Endothelial cell of umbilical vein (primary cell): ENCODE data around the gene IPP. TPM values are rescaled to one million over a fixed set of nuclear protein-coding genes. Genes with fewer than 3 reads are reported as not detected.

Source experiments
- BruUV-seq: library from RNA; stranded (reverse); fragments of 400-500 nt; replicated peaks from 2 replicates; lab custom pipeline; 2021; lab: Mats Ljungman, UMichigan
- CTCF ChIA-PET: fragments of 300-600, 350-600 bp; sonication (Branson Sonifier 250); formaldehyde crosslinking; loops from one replicate; lab custom pipeline; 2021; ENCODE audit warnings: antibody characterized with exemption, inconsistent platforms; lab: Charles Lee
- POLR2A ChIA-PET: fragments of 300-600, 350-600 bp; sonication (Branson Sonifier 250); formaldehyde crosslinking; loops from one replicate; lab custom pipeline; 2021; ENCODE audit warnings: antibody characterized with exemption, inconsistent platforms; lab: Charles Lee
- DNase-seq: peaks from one replicate; pipeline ENCODE4 v3.0.0-alpha.2; 2011; ENCODE audit warnings: low read depth, low spot score
- FAIRE-seq: peaks from 2 replicates; lab custom pipeline; 2011; peaks lifted over from hg19 to GRCh38; lab: Jason Lieb, UNC
- H2AFZ ChIP-seq: 2 replicates; pipeline ENCODE4 v1.6.0; 2012; ENCODE audit warnings: low read depth, low read length, control low read depth, inconsistent platforms
- H3K27ac ChIP-seq: 2 replicates; pipeline ENCODE4 v1.5.1; 2011; ENCODE audit warnings: low read depth, mild to moderate bottlenecking, control low read depth, low read length, moderate library complexity; ENCODE audit not compliant: insufficient read depth
- H3K27me3 ChIP-seq, 2 experiments: 2 replicates each; pipeline versions ENCODE4 v1.6.0 to v1.6.1; 2011; ENCODE audit warnings: low read length in 2 of 2, mixed read lengths in 1 of 2; ENCODE audit not compliant: control insufficient read depth in 2 of 2, insufficient read depth in 2 of 2
- H3K36me3 ChIP-seq, 2 experiments: 2 replicates in 1 of 2; 3 replicates in 1 of 2; pipeline ENCODE4 v1.5.1; 2011; ENCODE audit warnings: low read length in 2 of 2, mild to moderate bottlenecking in 1 of 2, moderate library complexity in 1 of 2; ENCODE audit not compliant: control insufficient read depth in 2 of 2, insufficient read depth in 2 of 2; ENCODE audit errors: extremely low read depth in 1 of 2
- H3K4me1 ChIP-seq: 3 replicates; pipeline ENCODE4 v1.5.1; 2011; ENCODE audit warnings: mild to moderate bottlenecking, low read length; ENCODE audit not compliant: control insufficient read depth, insufficient read depth; ENCODE audit errors: extremely low read depth
- H3K4me2 ChIP-seq: 2 replicates; pipeline ENCODE4 v1.6.1; 2011; ENCODE audit warnings: low read length, control low read depth, mixed read lengths; ENCODE audit not compliant: insufficient read depth
- H3K4me3 ChIP-seq, 3 experiments: fragments of 200-600 bp in 1 of 3; sonication (generic), shearing (Covaris generic) in 1 of 3; replicated peaks in 1 of 3; 2 replicates each; pipeline ENCODE4 v1.5.1; 2011 to 2016; ENCODE audit warnings: control low read depth in 3 of 3, low read length in 3 of 3, mild to moderate bottlenecking in 2 of 3, inconsistent platforms in 1 of 3, low read depth in 1 of 3, moderate library complexity in 1 of 3; ENCODE audit not compliant: insufficient read depth in 1 of 3
- H3K79me2 ChIP-seq: 2 replicates; pipeline ENCODE4 v1.6.0; 2012; ENCODE audit warnings: low read length, inconsistent platforms; ENCODE audit not compliant: control insufficient read depth, insufficient read depth
- H3K9ac ChIP-seq: replicated peaks from 2 replicates; pipeline ENCODE3; 2011; ENCODE audit warnings: low read length, control low read depth; ENCODE audit not compliant: insufficient read depth; ENCODE audit errors: extremely low read depth
- H3K9me1 ChIP-seq: replicated peaks from 3 replicates; pipeline ENCODE4 v1.6.0; 2011; ENCODE audit warnings: mild to moderate bottlenecking, low read length; ENCODE audit not compliant: control insufficient read depth, insufficient read depth; ENCODE audit errors: extremely low read depth
- H3K9me3 ChIP-seq: replicated peaks from 2 replicates; pipeline ENCODE4 v1.5.1; 2012; ENCODE audit warnings: low read length, inconsistent platforms; ENCODE audit not compliant: control insufficient read depth, insufficient read depth
- H4K20me1 ChIP-seq: replicated peaks from 2 replicates; pipeline ENCODE3; 2011; ENCODE audit warnings: mild to moderate bottlenecking, low read length; ENCODE audit not compliant: control insufficient read depth, insufficient read depth; ENCODE audit errors: extremely low read depth
- CTCF ChIP-seq, 2 donors: IDR thresholded peaks; 1 replicate in 1 of 2; 2 replicates in 1 of 2; pipeline ENCODE4 v1.5.1; 2011; ENCODE audit warnings: low read length in 2 of 2, mild to moderate bottlenecking in 2 of 2, moderate library complexity in 2 of 2, control low read depth in 1 of 2, inconsistent platforms in 1 of 2, low read depth in 1 of 2; ENCODE audit not compliant: insufficient read depth in 1 of 2; ENCODE audit errors: extremely low read depth in 1 of 2
- EZH2 ChIP-seq: IDR thresholded peaks from 2 replicates; pipeline ENCODE4 v1.6.1; 2012; ENCODE audit warnings: borderline replicate concordance, low read depth, mild to moderate bottlenecking, moderate library complexity, low read length, inconsistent platforms; ENCODE audit not compliant: severe bottlenecking
- FOS ChIP-seq: IDR thresholded peaks from 2 replicates; pipeline ENCODE4 v1.6.1; 2011; ENCODE audit warnings: mild to moderate bottlenecking, low read length, moderate library complexity, borderline replicate concordance; ENCODE audit not compliant: insufficient read depth
- GATA2 ChIP-seq: IDR thresholded peaks from 2 replicates; pipeline ENCODE4 v1.7.0; 2011; ENCODE audit warnings: low read depth, mild to moderate bottlenecking, moderate library complexity, mixed read lengths, low read length; ENCODE audit not compliant: insufficient read length, insufficient read depth
- JUN ChIP-seq: IDR thresholded peaks from 2 replicates; pipeline ENCODE4 v1.6.1; 2011; ENCODE audit warnings: borderline replicate concordance, low read depth; ENCODE audit not compliant: insufficient read length, insufficient read depth
- MAX ChIP-seq: IDR thresholded peaks from 2 replicates; pipeline ENCODE4 v1.6.1; 2011; ENCODE audit not compliant: insufficient read depth, insufficient read length
- MYC ChIP-seq: IDR thresholded peaks from one replicate; pipeline ENCODE4 v1.6.1; 2011; ENCODE audit warnings: mild to moderate bottlenecking, low read depth, low read length
- POLR2A ChIP-seq: IDR thresholded peaks from 2 replicates; pipeline ENCODE4 v1.6.1; 2012; ENCODE audit warnings: low read depth, mild to moderate bottlenecking, control low read depth, low read length
- POLR2AphosphoS5 ChIP-seq: IDR thresholded peaks from 2 replicates; pipeline ENCODE4 v1.6.1; 2012; ENCODE audit warnings: low read depth, mild to moderate bottlenecking, control low read depth, low read length, moderate library complexity; ENCODE audit not compliant: insufficient read depth
- dilution Hi-C: fragments of 300-500 bp; cut with MboI; formaldehyde crosslinking; loops from one replicate; pipeline ENCODE4 v1.15.0; 2019; ENCODE audit warnings: low sequenced_read_pairs; ENCODE audit not compliant: extremely low pct_ligation_motif_present
- intact Hi-C: fragments of 100-400 bp; cut with micrococcal nuclease; formaldehyde crosslinking; loops from one replicate; pipeline ENCODE4 v1.10.0; 2022
- polyA plus RNA-seq, 4 experiments: library from polyadenylated mRNA; depleted of rRNA in 3 of 4; stranded (reverse) in 3 of 4; unstranded in 1 of 4; fragments of >200 nt; gene quantifications; 2 replicates each; pipeline versions ENCODE4 v1.2.1 to v1.2.3, GENCODE V29; 2011 to 2012; ENCODE audit warnings: missing spikeins in 1 of 4
- total RNA-seq: library from RNA; stranded (reverse); gene quantifications from 2 replicates; pipeline ENCODE4 v1.2.3, GENCODE V29; 2021

IPP gene
- total and polyA plus RNA-seq, 2 donors (not counting 3 experiments of a cell fraction or from before 2014, with no cell fraction given) = 2.1 to 6.3 TPM

DNA sequence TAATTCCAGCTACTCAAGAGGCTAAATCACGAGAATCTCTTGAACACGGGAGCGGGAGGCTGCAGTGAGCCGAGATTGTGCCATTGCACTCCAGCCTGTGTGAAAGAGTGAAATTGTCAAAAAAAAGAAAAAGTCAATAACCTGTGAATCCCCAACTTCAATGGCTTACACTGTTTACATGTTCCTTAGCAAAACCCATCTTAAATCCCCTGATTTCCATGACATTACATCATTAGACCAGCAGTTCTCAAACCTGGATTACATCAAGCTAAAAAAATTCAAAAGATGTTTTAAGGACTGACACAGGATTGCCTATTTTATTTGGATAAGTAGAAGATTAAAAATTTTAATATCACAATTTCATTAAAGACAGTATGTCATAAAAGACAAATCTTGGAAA lies 76.5 kb downstream of the IPP start:
- H3K79me2 ChIP-seq = peaks cover 94% of the 10 kb centered on the region
- CTCF ChIA-PET = no interaction called here
- no peak overlapping the region for H3K4me2 ChIP-seq
- no peak for TF ChIP-seq POLR2A
- no TSS peak for BruUV-seq
- no peaks in the 10 kb centered on the region for H3K9me3 ChIP-seq
- no peak overlapping the region for H3K27ac ChIP-seq
- H2AFZ ChIP-seq = no peak overlapping the region
- H3K9me1 ChIP-seq = no peaks in the 10 kb centered on the region
- no peak overlapping the region for H3K4me3 ChIP-seq
- dilution Hi-C loops = no loop called here
- intact Hi-C loops = no loop called here
- no peak for FAIRE-seq
- no peaks in the 10 kb centered on the region for H3K36me3 ChIP-seq
- no peak overlapping the region for H3K9ac ChIP-seq
- no peak for DNase-seq
- no peaks in the 10 kb centered on the region for H3K27me3 ChIP-seq
- POLR2A ChIA-PET = no interaction called here
- peaks cover 17% of the 10 kb centered on the region for H3K4me1 ChIP-seq
- peaks cover 22% of the 10 kb centered on the region for H4K20me1 ChIP-seq

DNA sequence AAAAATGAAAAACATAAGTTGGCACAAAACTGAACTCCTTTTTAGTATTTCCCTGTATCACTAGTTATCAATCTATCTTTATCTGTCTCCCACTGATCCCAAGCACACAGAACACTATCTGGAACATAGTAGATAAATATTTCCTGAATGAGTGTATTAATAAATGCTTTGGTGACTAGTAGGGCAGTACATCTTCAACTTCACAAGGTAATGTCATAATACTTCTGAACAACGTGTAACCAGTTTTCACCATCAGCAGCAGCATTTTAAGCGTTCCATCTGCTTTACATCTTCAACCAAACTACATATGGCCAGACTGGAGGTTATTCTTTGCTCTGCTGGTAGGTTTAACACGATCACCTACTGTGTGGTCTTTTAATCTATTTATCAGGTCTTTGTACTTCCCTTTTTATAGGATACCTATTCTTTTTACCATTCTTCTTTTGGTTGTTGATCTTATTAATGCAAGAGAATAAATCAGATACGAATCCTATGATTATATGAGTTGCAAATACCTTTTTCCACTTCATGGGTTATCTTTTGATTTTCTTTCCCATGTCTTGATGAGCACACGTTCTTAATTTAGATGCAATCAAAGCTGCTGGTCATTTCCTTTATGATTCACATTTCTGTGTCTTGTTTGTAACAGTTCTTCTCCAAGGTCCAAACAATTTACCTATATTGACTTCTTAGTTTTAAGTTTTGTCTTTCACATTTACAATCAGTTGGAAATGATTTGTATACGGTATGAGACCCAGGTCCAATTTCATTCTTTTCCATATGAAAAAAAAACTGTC lies 80.4 kb downstream of the IPP start:
- Histone ChIP-seq H4K20me1 (peaks cover 14% of the 10 kb centered on the region), H2AFZ (no peak overlapping the region), H3K36me3 (no peaks in the 10 kb centered on the region), H3K4me3 (no peak overlapping the region), H3K4me2 (peak overlapping the region; percentile 28), H3K27me3 (no peaks in the 10 kb centered on the region), H3K4me1 (peaks cover 9% of the 10 kb centered on the region), H3K9me3 (no peaks in the 10 kb centered on the region), H3K79me2 (peaks cover 97% of the 10 kb centered on the region), H3K27ac (peak overlapping the region; percentile 16), H3K9ac (no peak overlapping the region), H3K9me1 (no peaks in the 10 kb centered on the region)
- intact Hi-C loops = no loop called here
- BruUV-seq = no TSS peak
- DNase-seq (peak; percentile 29), FAIRE-seq (no peak)
- ChIA-PET CTCF (interaction anchor here (0.6 to 1.4 kb wide), 6 partner anchors 8 to 173 kb away, joined by 3 to 4 read pairs (median 3); no protein-coding TSS in a partner anchor), POLR2A (interaction anchor here (1.2 kb wide), 1 partner anchor 10 kb away, joined by 9 read pairs; no protein-coding TSS in a partner anchor)
- dilution Hi-C loops = no loop called here
- TF ChIP-seq MAX = no peak
- TF ChIP-seq CTCF (IDR thresholded peaks at IDR 0.05; ENCODE audit: extremely low read depth in 1 of 2, insufficient read depth in 1 of 2, low read depth in 1 of 2, low read length in 2 of 2) = no peak
- TF ChIP-seq POLR2A = no peak
- TF ChIP-seq FOS = no peak
- TF ChIP-seq MYC = no peak
- TF ChIP-seq GATA2 = no peak
- TF ChIP-seq EZH2 = no peak
- TF ChIP-seq JUN = no peak
- TF ChIP-seq POLR2AphosphoS5 = no peak
